Mammary epithelial cell (primary cell): Measurements from ENCODE around the gene UBE2F.

ENCODE experiments used
- EZH2 ChIP-seq: IDR thresholded peaks from 2 replicates; pipeline ENCODE4 v1.6.1; 2012; ENCODE audit warnings: low read length, inconsistent platforms, borderline replicate concordance
- TF ChIP-seq, protein P1 (sequence below), 2 donors: IDR thresholded peaks in 1 of 2; conservative IDR thresholded peaks in 1 of 2; 2 replicates each; pipeline ENCODE4 v1.5.1; 2011 to 2012; ENCODE audit warnings: inconsistent platforms in 2 of 2, low read length in 2 of 2, mild to moderate bottlenecking in 2 of 2, control low read depth in 1 of 2, low read depth in 1 of 2; ENCODE audit not compliant: insufficient read depth in 1 of 2; ENCODE audit errors: extremely low read depth in 1 of 2

DNA sequence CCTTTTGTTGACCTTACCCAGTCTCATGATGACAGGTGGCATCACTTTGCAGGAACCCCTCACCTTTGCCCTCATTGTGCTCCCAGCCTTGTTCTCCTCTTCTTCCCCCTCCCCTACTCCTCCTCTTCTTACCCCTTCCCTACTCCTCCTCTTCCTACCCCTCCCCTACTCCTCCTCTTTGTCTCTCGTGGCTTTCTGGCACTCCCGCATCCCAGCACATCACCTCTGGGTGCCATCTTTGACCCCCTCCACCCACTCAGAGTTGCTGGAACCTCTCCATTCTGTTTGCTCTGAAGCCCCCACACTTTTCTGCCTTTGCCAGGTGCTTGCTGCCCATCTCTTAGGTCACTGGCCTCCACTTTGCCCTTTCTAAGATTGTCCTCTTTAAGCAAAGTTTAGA, 17.1 kb downstream of the UBE2F start:
- TF ChIP-seq, protein P1, sequence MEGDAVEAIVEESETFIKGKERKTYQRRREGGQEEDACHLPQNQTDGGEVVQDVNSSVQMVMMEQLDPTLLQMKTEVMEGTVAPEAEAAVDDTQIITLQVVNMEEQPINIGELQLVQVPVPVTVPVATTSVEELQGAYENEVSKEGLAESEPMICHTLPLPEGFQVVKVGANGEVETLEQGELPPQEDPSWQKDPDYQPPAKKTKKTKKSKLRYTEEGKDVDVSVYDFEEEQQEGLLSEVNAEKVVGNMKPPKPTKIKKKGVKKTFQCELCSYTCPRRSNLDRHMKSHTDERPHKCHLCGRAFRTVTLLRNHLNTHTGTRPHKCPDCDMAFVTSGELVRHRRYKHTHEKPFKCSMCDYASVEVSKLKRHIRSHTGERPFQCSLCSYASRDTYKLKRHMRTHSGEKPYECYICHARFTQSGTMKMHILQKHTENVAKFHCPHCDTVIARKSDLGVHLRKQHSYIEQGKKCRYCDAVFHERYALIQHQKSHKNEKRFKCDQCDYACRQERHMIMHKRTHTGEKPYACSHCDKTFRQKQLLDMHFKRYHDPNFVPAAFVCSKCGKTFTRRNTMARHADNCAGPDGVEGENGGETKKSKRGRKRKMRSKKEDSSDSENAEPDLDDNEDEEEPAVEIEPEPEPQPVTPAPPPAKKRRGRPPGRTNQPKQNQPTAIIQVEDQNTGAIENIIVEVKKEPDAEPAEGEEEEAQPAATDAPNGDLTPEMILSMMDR (conservative IDR thresholded peaks at IDR 0.05 in 1 of 2, IDR thresholded peaks at IDR 0.05 in 1 of 2; ENCODE audit: extremely low read depth in 1 of 2, insufficient read depth in 1 of 2, low read depth in 1 of 2, low read length in 2 of 2) = no peak
- TF ChIP-seq EZH2 = no peak
